Endodermal cell (in vitro differentiated cells): ENCODE results near the gene ZPR1. TPM values are rescaled to one million over a fixed set of nuclear protein-coding genes. Genes with fewer than 3 reads are reported as not detected.

Experiments
- DNase-seq: peaks from one replicate; pipeline ENCODE4 v3.0.0-alpha.2; 2017
- H3K27ac ChIP-seq: 2 replicates; pipeline ENCODE4 v1.5.1; 2013; ENCODE audit warnings: mild to moderate bottlenecking, low read depth, low read length, moderate library complexity
- H3K27me3 ChIP-seq: 2 replicates; pipeline ENCODE4 v1.6.1; 2013; ENCODE audit warnings: mild to moderate bottlenecking, low read length, moderate library complexity; ENCODE audit not compliant: insufficient read depth, control insufficient read depth, poor library complexity, severe bottlenecking
- H3K36me3 ChIP-seq: 2 replicates; pipeline ENCODE4 v1.7.0; 2013; ENCODE audit warnings: mild to moderate bottlenecking, low read length, moderate library complexity; ENCODE audit not compliant: control insufficient read depth, insufficient read depth
- H3K4me1 ChIP-seq: one replicate; pipeline ENCODE4 v1.7.0; 2013; ENCODE audit warnings: low read length; ENCODE audit not compliant: control insufficient read depth, insufficient read depth
- H3K4me3 ChIP-seq: 2 replicates; pipeline ENCODE4 v1.5.1; 2013; ENCODE audit warnings: mild to moderate bottlenecking, low read length, moderate library complexity
- H3K9ac ChIP-seq: 2 replicates; pipeline ENCODE4 v1.6.1; 2013; ENCODE audit warnings: mild to moderate bottlenecking, low read length, moderate library complexity; ENCODE audit not compliant: poor library complexity, severe bottlenecking; ENCODE audit errors: extremely low read depth
- H3K9me3 ChIP-seq: 2 replicates; pipeline ENCODE4 v1.6.1; 2013; ENCODE audit warnings: mild to moderate bottlenecking, low read length, moderate library complexity; ENCODE audit not compliant: control insufficient read depth
- H3K27ac Mint-ChIP-seq: 2 replicates; pipeline ENCODE4 v1.8.0; 2020; ENCODE audit warnings: mixed read lengths
- H3K27me3 Mint-ChIP-seq: 2 replicates; pipeline ENCODE4 v1.8.0; 2021; ENCODE audit warnings: mild to moderate bottlenecking, mixed read lengths; ENCODE audit not compliant: insufficient read depth
- H3K36me3 Mint-ChIP-seq: 2 replicates; pipeline ENCODE4 v1.8.0; 2020; ENCODE audit warnings: low read depth, mixed read lengths
- H3K4me1 Mint-ChIP-seq: 2 replicates; pipeline ENCODE4 v1.8.0; 2020; ENCODE audit warnings: mixed read lengths
- H3K4me3 Mint-ChIP-seq: 2 replicates; pipeline ENCODE4 v1.8.0; 2020; ENCODE audit warnings: mild to moderate bottlenecking, moderate library complexity, mixed read lengths
- H3K9me3 Mint-ChIP-seq: 2 replicates; pipeline ENCODE4 v1.8.0; 2020; ENCODE audit warnings: mild to moderate bottlenecking, mixed read lengths
- CTCF ChIP-seq: fragments of 200-600 bp; sonication (generic); conservative IDR thresholded peaks from 2 replicates; pipeline ENCODE4 v1.5.0; 2021; ENCODE audit warnings: antibody characterized with exemption, mild to moderate bottlenecking
- WGBS, 2 experiments: methylation state at CpG; one replicate each; pipeline versions ENCODE4 v1.1.5 to v1.1.7; 2013; ENCODE audit warnings: missing lambda C conversion rate in 2 of 2, mixed read lengths in 1 of 2; ENCODE audit not compliant: insufficient coverage in 1 of 2, insufficient read length in 1 of 2; 5-methylcytosine and 5-hydroxymethylcytosine counted together
- total RNA-seq, 2 donors: library from RNA; stranded (reverse); fragmentation: NEBNext Ultra II Directional in 1 of 2; extraction: Animal tissue kit (Norgen Biotek cat#: 25700) in 1 of 2; gene quantifications; 2 replicates in 1 of 2; 3 replicates in 1 of 2; pipeline ENCODE4 v1.2.1, GENCODE V29; 2021

ZPR1 gene
- total RNA-seq, 2 donors from 2014 or later, result 59.2 to 63.4 TPM

- no peak overlapping the region for H3K9ac ChIP-seq
- whole genome bisulfite sequencing, 2 experiments, result 91 to 100% methylated on average over 1 to 2 of the region's 2 CpGs
- no peaks in the 10 kb centered on the region for H3K36me3 ChIP-seq
- Mint-ChIP-seq H3K27ac (peak overlapping the region; percentile 66), H3K4me1 (peaks cover 28% of the 10 kb centered on the region), H3K36me3 (peaks cover 2% of the 10 kb centered on the region), H3K27me3 (no peaks in the 10 kb centered on the region), H3K4me3 (no peak overlapping the region), H3K9me3 (no peaks in the 10 kb centered on the region)
- no peaks in the 10 kb centered on the region for H3K9me3 ChIP-seq
- no peak overlapping the region for H3K4me3 ChIP-seq
- TF ChIP-seq CTCF, result no peak
- no peak overlapping the region for H3K27ac ChIP-seq
- no peaks in the 10 kb centered on the region for H3K27me3 ChIP-seq
- DNase-seq, result no peak
- no peaks in the 10 kb centered on the region for H3K4me1 ChIP-seq
These were observed 48.8 kb downstream of the ZPR1 start for GRCh38 chr11:116738975-116739374.

- Mint-ChIP-seq H3K36me3 (peaks cover 2% of the 10 kb centered on the region), H3K27ac (no peak overlapping the region), H3K4me3 (no peak overlapping the region), H3K4me1 (peaks cover 24% of the 10 kb centered on the region), H3K27me3 (no peaks in the 10 kb centered on the region), H3K9me3 (no peaks in the 10 kb centered on the region)
- Histone ChIP-seq H3K9me3 (no peaks in the 10 kb centered on the region), H3K27ac (no peak overlapping the region), H3K9ac (no peak overlapping the region), H3K4me3 (no peak overlapping the region), H3K36me3 (no peaks in the 10 kb centered on the region), H3K27me3 (no peaks in the 10 kb centered on the region), H3K4me1 (no peaks in the 10 kb centered on the region)
- WGBS, 2 experiments, result 88 to 95% methylated on average over 1 to 2 of the region's 3 CpGs
- peak; percentile 59 for DNase-seq
- TF ChIP-seq CTCF, result peak; percentile 60
These were observed 51.1 kb downstream of the ZPR1 start for GRCh38 chr11:116736763-116737162.

- Histone ChIP-seq H3K9ac (no peak overlapping the region), H3K27ac (no peak overlapping the region), H3K4me3 (no peak overlapping the region), H3K9me3 (no peaks in the 10 kb centered on the region), H3K27me3 (no peaks in the 10 kb centered on the region), H3K36me3 (no peaks in the 10 kb centered on the region), H3K4me1 (no peaks in the 10 kb centered on the region)
- Mint-ChIP-seq H3K27me3 (no peaks in the 10 kb centered on the region), H3K27ac (no peak overlapping the region), H3K4me3 (no peak overlapping the region), H3K36me3 (peaks cover 2% of the 10 kb centered on the region), H3K9me3 (no peaks in the 10 kb centered on the region), H3K4me1 (peaks cover 10% of the 10 kb centered on the region)
- DNase-seq, result no peak
- TF ChIP-seq CTCF, result no peak
- 77 to 85% methylated on average over 10 to 11 of the region's 11 CpGs for WGBS, 2 experiments
These were observed 53.8 kb downstream of the ZPR1 start for GRCh38 chr11:116733969-116734508.
